Epithelial cell of esophagus (primary cell): ENCODE results near the gene SETD1B.

Experiments used
- DNase-seq: peaks from one replicate; pipeline ENCODE4 v3.0.0; 2010; ENCODE audit warnings: low read depth
- H3K4me3 ChIP-seq: 2 replicates; pipeline ENCODE4 v1.5.1; 2011; ENCODE audit warnings: mild to moderate bottlenecking, low read length, control low read depth
- CTCF ChIP-seq: IDR thresholded peaks from 2 replicates; pipeline ENCODE4 v1.5.1; 2011; ENCODE audit warnings: low read depth, mild to moderate bottlenecking, low read length, control low read depth, inconsistent platforms; ENCODE audit not compliant: insufficient read depth; ENCODE audit errors: missing control alignments

Gene SETD1B

GRCh38 chr12:121823101-121823726, 19.4 kb downstream of the SETD1B start:
- no peak for TF ChIP-seq CTCF

GRCh38 chr12:121823727-121824115, 19.9 kb downstream of the SETD1B start:
- no peak for DNase-seq
- H3K4me3 ChIP-seq: no peak overlapping the region
- TF ChIP-seq CTCF: no peak

More at GRCh38 chr12:121823101-121823726, 19.4 kb downstream of the SETD1B start:
- no peak for DNase-seq
- H3K4me3 ChIP-seq: no peak overlapping the region

GRCh38 chr12:121825041-121825523, 21.3 kb downstream of the SETD1B start:
- no peak for DNase-seq
- no peak overlapping the region for H3K4me3 ChIP-seq
- TF ChIP-seq CTCF: no peak

GRCh38 chr12:121826318-121827150, 22.7 kb downstream of the SETD1B start:
- no peak overlapping the region for H3K4me3 ChIP-seq
- DNase-seq: no peak
- TF ChIP-seq CTCF: no peak

- DNase-seq: no peak
- no peak overlapping the region for H3K4me3 ChIP-seq
- TF ChIP-seq CTCF: no peak
Observed at GRCh38 chr12:121827351-121828099, 23.7 kb downstream of the SETD1B start.

- TF ChIP-seq CTCF: no peak
- no peak for DNase-seq
- no peak overlapping the region for H3K4me3 ChIP-seq
Observed at GRCh38 chr12:121828306-121828705, 24.5 kb downstream of the SETD1B start.
